GM12878 (cell line): Measurements from ENCODE around the gene FBXL19. TPM values are rescaled to one million over a fixed set of nuclear protein-coding genes. Genes with fewer than 3 reads are reported as not detected.
A peak's percentile ranks its signal among the peaks of the same experiment; 100 is the strongest.

Experiments used
- ATAC-seq: fragments of 200-7000 bp; cut with Tn5 transposase; 3 replicates; pipeline ENCODE4 v1.9.1; 2020; ENCODE audit warnings: mild to moderate bottlenecking, moderate library complexity
- BruUV-seq: library from RNA; stranded (reverse); fragments of 400-500 nt; replicated peaks from 2 replicates; lab custom pipeline; 2021; lab: Mats Ljungman, UMichigan
- CTCF ChIA-PET: fragments of 300-600 bp; sonication (Branson Sonifier 250); formaldehyde crosslinking; extraction: SDS; loops from one replicate; lab custom pipeline; 2021; ENCODE audit warnings: inconsistent platforms; lab: Yijun Ruan, JAX
- POLR2A ChIA-PET: fragments of 350-600 bp; formaldehyde crosslinking; extraction: SDS; loops from one replicate; lab custom pipeline; 2021; ENCODE audit warnings: inconsistent platforms; lab: Charles Lee
- RAD21 ChIA-PET: fragments of 300-600 bp; sonication (Branson Sonifier 250); formaldehyde crosslinking; loops from one replicate; lab custom pipeline; 2023; ENCODE audit warnings: antibody characterized with exemption; ENCODE audit not compliant: unreplicated experiment; lab: Charles Lee
- SMC1A ChIA-PET: fragments of 300-600 bp; sonication (Branson Sonifier 250); formaldehyde crosslinking; loops from one replicate; lab custom pipeline; 2023; ENCODE audit not compliant: unreplicated experiment, uncharacterized antibody; lab: Charles Lee
- DNase-seq: peaks from one replicate; pipeline ENCODE4 v3.0.0-alpha.2; 2011; ENCODE audit warnings: low read depth, low spot score
- FAIRE-seq: peaks from 3 replicates; lab custom pipeline; 2011; peaks lifted over from hg19 to GRCh38; lab: Jason Lieb, UNC
- H2AFZ ChIP-seq: 2 replicates; pipeline ENCODE4 v1.6.0; 2011; ENCODE audit warnings: low read depth, low read length, control low read depth; ENCODE audit not compliant: control insufficient read depth
- H3K27ac ChIP-seq: 2 replicates; pipeline ENCODE4 v1.5.1; 2011; ENCODE audit warnings: control low read depth; ENCODE audit not compliant: control insufficient read depth, insufficient read depth
- H3K27me3 ChIP-seq, 2 experiments: replicated peaks in 1 of 2; 2 replicates each; pipeline versions ENCODE4 v1.6.0 to v1.6.1; 2011; ENCODE audit warnings: low read length in 1 of 2; ENCODE audit not compliant: control insufficient read depth in 2 of 2, insufficient read depth in 2 of 2
- H3K36me3 ChIP-seq, 2 experiments: 2 replicates each; pipeline ENCODE4 v1.5.1; 2011; ENCODE audit warnings: low read length in 1 of 2; ENCODE audit not compliant: control insufficient read depth in 2 of 2, insufficient read depth in 2 of 2
- H3K4me1 ChIP-seq: 2 replicates; pipeline ENCODE4 v1.6.1; 2011; ENCODE audit warnings: mild to moderate bottlenecking, low read length, moderate library complexity, mixed read lengths; ENCODE audit not compliant: control insufficient read depth, insufficient read depth
- H3K4me2 ChIP-seq: 2 replicates; pipeline ENCODE4 v1.6.0; 2011; ENCODE audit warnings: control low read depth; ENCODE audit not compliant: control insufficient read depth, insufficient read depth
- H3K4me3 ChIP-seq: fragments of 200-600 bp; sonication (generic); 2 replicates; pipeline ENCODE4 v1.5.1; 2016
- H3K79me2 ChIP-seq: 2 replicates; pipeline ENCODE4 v1.6.0; 2011; ENCODE audit warnings: low read length; ENCODE audit not compliant: control insufficient read depth, insufficient read depth
- H3K9ac ChIP-seq: 2 replicates; pipeline ENCODE4 v1.8.0; 2011; ENCODE audit warnings: low read length, control low read depth, mixed read lengths; ENCODE audit not compliant: control insufficient read depth, insufficient read depth
- H3K9me3 ChIP-seq: replicated peaks from 3 replicates; pipeline ENCODE4 v1.5.1; 2011; ENCODE audit warnings: mild to moderate bottlenecking, low read length; ENCODE audit not compliant: control insufficient read depth, insufficient read depth
- H4K20me1 ChIP-seq: 2 replicates; pipeline ENCODE4 v1.6.0; 2011; ENCODE audit not compliant: control insufficient read depth, insufficient read depth
- BMI1 ChIP-seq: fragments of 450-650 bp; IDR thresholded peaks from 2 replicates; pipeline ENCODE4 v1.6.1; 2016; ENCODE audit warnings: mild to moderate bottlenecking, moderate library complexity, borderline replicate concordance
- CBX5 ChIP-seq: sonication (generic); IDR thresholded peaks from 2 replicates; pipeline ENCODE4 v1.6.1; 2016; ENCODE audit warnings: low read depth, moderate library complexity, mild to moderate bottlenecking, inconsistent platforms
- CHD4 ChIP-seq: fragments of 200-600 bp; sonication (generic); IDR thresholded peaks from 2 replicates; pipeline ENCODE4 v1.6.1; 2016; ENCODE audit warnings: mild to moderate bottlenecking
- CREM ChIP-seq: IDR thresholded peaks from 2 replicates; pipeline ENCODE4 v1.6.1; 2014; ENCODE audit warnings: antibody characterized with exemption, low read depth
- MYC ChIP-seq: IDR thresholded peaks from 2 replicates; pipeline ENCODE4 v1.6.1; 2011; ENCODE audit warnings: mild to moderate bottlenecking, low read length, moderate library complexity, inconsistent platforms; ENCODE audit not compliant: insufficient read depth, insufficient replicate concordance, insufficient read length, severe bottlenecking
- NR2C2 ChIP-seq: IDR thresholded peaks from 2 replicates; pipeline ENCODE4 v1.6.1; 2011; ENCODE audit warnings: borderline replicate concordance, low read depth; ENCODE audit not compliant: control insufficient read depth, insufficient read length
- POLR2AphosphoS5 ChIP-seq: IDR thresholded peaks from 2 replicates; pipeline ENCODE4 v1.6.1; 2011; ENCODE audit warnings: mild to moderate bottlenecking, low read length, inconsistent platforms
- SMAD1 ChIP-seq: fragments of 450-650 bp; IDR thresholded peaks from 2 replicates; pipeline ENCODE4 v1.6.1; 2018; ENCODE audit warnings: mild to moderate bottlenecking, low read depth; ENCODE audit not compliant: partially characterized antibody
- SMC3 ChIP-seq: IDR thresholded peaks from 2 replicates; pipeline ENCODE4 v1.6.1; 2011; ENCODE audit warnings: low read length, improper control_type of control experiment, borderline replicate concordance
- WGBS: methylation state at CpG from one replicate; pipeline ENCODE4 v1.1.6; 2016; ENCODE audit warnings: low lambda C conversion rate; ENCODE audit not compliant: insufficient replicate concordance, insufficient coverage; ENCODE audit errors: missing lambda C conversion rate; 5-methylcytosine and 5-hydroxymethylcytosine counted together
- in situ Hi-C: fragments of 300-500 bp; cut with MboI; formaldehyde crosslinking; loops from 9 replicates; pipeline ENCODE4 v1.14.3; 2018; ENCODE audit warnings: mixed read lengths
- intact Hi-C: fragments of 100-400 bp; cut with micrococcal nuclease; formaldehyde crosslinking; loops from one replicate; pipeline ENCODE4 v1.14.2; 2022; ENCODE audit not compliant: unreplicated experiment
- polyA plus RNA-seq, 11 experiments: library from polyadenylated mRNA; depleted of rRNA in 4 of 11; unstranded in 6 of 11; stranded (reverse) in 5 of 11; fragments of >200 nt; fragmentation: Nextera tagmentation in 4 of 11; fragmentation: Illumina TruSeq in 1 of 11; extraction: Ambion mirVana in 4 of 11; extraction: Trizol in 1 of 11; gene quantifications; 1 replicate in 1 of 11; 2 replicates in 10 of 11; pipeline versions ENCODE4 v1.2.1 to v1.2.3, GENCODE V29; 2011 to 2016; ENCODE audit warnings: inconsistent platforms in 2 of 11, missing spikeins in 2 of 11, low read depth in 1 of 11
- total RNA-seq, 4 experiments: library from RNA; depleted of rRNA in 3 of 4; stranded (reverse); fragments of >200 nt in 3 of 4; fragmentation: Illumina TruSeq in 1 of 4; extraction: Trizol in 1 of 4; gene quantifications; 2 replicates each; pipeline versions ENCODE4 v1.2.1 to v1.2.3, GENCODE V29; 2013 to 2021

The FBXL19 gene
- total and polyA plus RNA-seq, 10 of the 15 experiments (the other 5 are each of a cell fraction or from before 2014, with no cell fraction given): 0.02 to 32.1 (median 6.8) TPM; not detected in 1

GRCh38 chr16:30885196-30885595 is 38.2 kb upstream of the FBXL19 start:
- Histone ChIP-seq H2AFZ (no peak overlapping the region), H3K4me3 (no peak overlapping the region), H4K20me1 (no peaks in the 10 kb centered on the region), H3K9ac (no peak overlapping the region), H3K36me3 (peaks cover 0 to 5% of the 10 kb centered on the region in 2 experiments; a peak in 2 of 4 replicates), H3K79me2 (no peaks in the 10 kb centered on the region), H3K4me1 (peaks cover 10% of the 10 kb centered on the region), H3K4me2 (0 out of 2 replicates have a peak overlapping the region, but pooled peaks have one; percentile 18), H3K9me3 (no peaks in the 10 kb centered on the region), H3K27me3 (no peaks in the 10 kb centered on the region), H3K27ac (0 out of 2 replicates have a peak overlapping the region, but pooled peaks have one; percentile 29)
- ChIA-PET SMC1A (interaction anchor here (1.2 kb wide), 1 partner anchor 40 kb away, joined by 3 read pairs; no protein-coding TSS in a partner anchor), RAD21 (no interaction called here), POLR2A (interaction anchor here (1.0 to 1.3 kb wide), 2 partner anchors 8 to 11 kb away, joined by 3 to 4 read pairs; no protein-coding TSS in a partner anchor), CTCF (interaction anchor here (0.6 to 0.9 kb wide), 2 partner anchors 11 to 482 kb away, joined by 3 read pairs; no protein-coding TSS in a partner anchor)
- BruUV-seq: no TSS peak
- 98% methylated on average over 9 of the region's 9 CpGs for WGBS
- DNase-seq (no peak), FAIRE-seq (peak; percentile 7), ATAC-seq (no peak)
- intact Hi-C loops: no loop called here
- in situ Hi-C loops: no loop called here
- TF ChIP-seq SMAD1 (no peak), CHD4 (no peak), CBX5 (no peak), BMI1 (no peak), NR2C2 (no peak), POLR2AphosphoS5 (no peak), SMC3 (no peak), MYC (no peak), CREM (no peak)
- TF ChIP-seq, all 136 proteins: peak for 0
